Colonic mucosa (tissue), 4 donors: ENCODE data around the gene ZNF277. TPM values are rescaled to one million over a fixed set of nuclear protein-coding genes. Genes with fewer than 3 reads are reported as not detected.

Experiments used
- DNase-seq: peaks from one replicate; pipeline ENCODE4 v3.0.0-alpha.2; 2020
- H3K27ac ChIP-seq: fragments of 200-600 bp; one replicate; pipeline ENCODE4 v1.8.0; 2021
- H3K27me3 ChIP-seq: fragments of 200-600 bp; one replicate; pipeline ENCODE4 v1.8.0; 2021
- H3K36me3 ChIP-seq: fragments of 200-600 bp; one replicate; pipeline ENCODE4 v1.8.0; 2021
- H3K4me1 ChIP-seq: fragments of 200-600 bp; one replicate; pipeline ENCODE4 v1.8.0; 2021; ENCODE audit warnings: mild to moderate bottlenecking
- H3K4me3 ChIP-seq: fragments of 200-600 bp; one replicate; pipeline ENCODE4 v1.8.0; 2021
- H3K9ac ChIP-seq, 2 donors: one replicate each; pipeline ENCODE4 v1.7.0; 2013; ENCODE audit warnings: control low read depth in 2 of 2, low read depth in 2 of 2, low read length in 2 of 2
- H3K9me3 ChIP-seq: fragments of 200-600 bp; one replicate; pipeline ENCODE4 v1.8.0; 2021
- intact Hi-C: fragments of 100-400 bp; cut with DNase I; formaldehyde crosslinking; loops from one replicate; pipeline ENCODE4 v1.14.1; 2022
- total RNA-seq, 2 donors: library from RNA; stranded (reverse); fragmentation: NEBNext Ultra II Directional in 1 of 2; extraction: Animal tissue kit (Norgen Biotek cat#: 25700) in 1 of 2; gene quantifications; one replicate each; pipeline ENCODE4 v1.2.1, GENCODE V29; 2021
- TF ChIP-seq, protein P1 (sequence below): fragments of 200-600 bp; IDR thresholded peaks from one replicate; pipeline ENCODE4 v1.8.0; 2022; ENCODE audit warnings: antibody characterized with exemption, mild to moderate bottlenecking
- donor health status: healthy.
- donor health status: DM: no; HTN: no; CAD: no.
- donor health status: DM: no; HTN: no; CAD: no.

Gene ZNF277
- total RNA-seq, 2 donors from 2014 or later = 14.1 to 27.4 TPM

DNA sequence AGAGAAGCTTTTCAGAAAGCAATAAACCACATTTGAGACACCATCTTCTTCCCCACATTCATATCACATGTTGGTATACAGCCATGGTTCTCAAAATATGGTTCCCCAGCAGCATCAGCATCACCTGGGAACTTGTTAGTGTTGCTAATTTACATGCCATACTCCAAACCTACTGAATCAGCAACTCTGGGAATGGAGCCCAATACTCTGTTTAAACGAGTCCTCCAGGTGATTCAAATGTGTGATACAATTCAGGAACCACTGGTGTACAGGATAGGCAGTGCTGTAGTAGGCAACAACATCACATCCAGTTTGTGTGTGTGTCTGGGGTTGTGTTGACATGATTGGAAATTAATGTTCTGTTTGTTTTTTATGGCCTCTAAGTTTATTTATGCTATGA is 47.7 kb downstream of the ZNF277 start:
- intact Hi-C loops = no loop called here

DNA sequence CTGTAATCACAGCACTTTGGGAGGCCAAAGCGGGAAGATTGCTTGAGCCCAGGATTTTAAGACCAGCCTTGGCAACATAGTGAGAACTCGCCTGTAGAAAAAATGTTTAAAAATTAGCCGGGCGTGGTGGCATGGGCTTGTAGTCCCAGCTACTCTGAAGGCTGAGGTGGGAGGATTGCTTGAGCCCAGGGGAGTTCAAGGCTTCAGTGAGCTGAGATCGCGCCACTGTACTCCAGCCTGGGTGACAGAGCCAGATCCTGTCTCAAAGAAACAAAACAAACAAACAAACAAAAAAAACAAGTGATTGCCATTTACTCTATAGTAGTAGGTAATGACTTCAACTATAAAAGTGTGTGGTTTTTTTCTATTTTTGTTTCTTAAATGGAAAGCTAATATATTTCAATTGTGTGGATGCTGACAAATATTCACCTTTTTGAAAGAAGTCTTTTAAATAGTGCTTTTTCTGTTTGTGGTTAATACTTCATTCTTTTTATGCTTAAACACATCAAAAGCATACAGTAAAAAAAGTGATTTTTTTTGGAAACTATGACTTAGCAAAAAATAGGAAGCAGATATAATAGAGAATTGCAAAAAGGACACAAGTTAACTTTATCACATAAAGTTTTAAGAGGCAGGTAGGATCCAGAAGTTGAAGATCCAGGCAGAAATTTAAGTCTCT is 48.4 kb downstream of the ZNF277 start:
- DNase-seq = no peak
- Histone ChIP-seq H3K4me1 (no peaks in the 10 kb centered on the region), H3K36me3 (no peaks in the 10 kb centered on the region), H3K27ac (no peak overlapping the region), H3K9me3 (no peaks in the 10 kb centered on the region), H3K9ac (no peak overlapping the region), H3K27me3 (no peaks in the 10 kb centered on the region), H3K4me3 (no peak overlapping the region)
- TF ChIP-seq, protein P1, sequence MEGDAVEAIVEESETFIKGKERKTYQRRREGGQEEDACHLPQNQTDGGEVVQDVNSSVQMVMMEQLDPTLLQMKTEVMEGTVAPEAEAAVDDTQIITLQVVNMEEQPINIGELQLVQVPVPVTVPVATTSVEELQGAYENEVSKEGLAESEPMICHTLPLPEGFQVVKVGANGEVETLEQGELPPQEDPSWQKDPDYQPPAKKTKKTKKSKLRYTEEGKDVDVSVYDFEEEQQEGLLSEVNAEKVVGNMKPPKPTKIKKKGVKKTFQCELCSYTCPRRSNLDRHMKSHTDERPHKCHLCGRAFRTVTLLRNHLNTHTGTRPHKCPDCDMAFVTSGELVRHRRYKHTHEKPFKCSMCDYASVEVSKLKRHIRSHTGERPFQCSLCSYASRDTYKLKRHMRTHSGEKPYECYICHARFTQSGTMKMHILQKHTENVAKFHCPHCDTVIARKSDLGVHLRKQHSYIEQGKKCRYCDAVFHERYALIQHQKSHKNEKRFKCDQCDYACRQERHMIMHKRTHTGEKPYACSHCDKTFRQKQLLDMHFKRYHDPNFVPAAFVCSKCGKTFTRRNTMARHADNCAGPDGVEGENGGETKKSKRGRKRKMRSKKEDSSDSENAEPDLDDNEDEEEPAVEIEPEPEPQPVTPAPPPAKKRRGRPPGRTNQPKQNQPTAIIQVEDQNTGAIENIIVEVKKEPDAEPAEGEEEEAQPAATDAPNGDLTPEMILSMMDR = no peak
- intact Hi-C loops = no loop called here

More for the DNA sequence above, 47.7 kb downstream of the ZNF277 start:
- Histone ChIP-seq H3K9ac (no peak overlapping the region), H3K27me3 (no peaks in the 10 kb centered on the region), H3K4me3 (no peak overlapping the region), H3K4me1 (no peaks in the 10 kb centered on the region), H3K36me3 (no peaks in the 10 kb centered on the region), H3K27ac (no peak overlapping the region), H3K9me3 (no peaks in the 10 kb centered on the region)
- TF ChIP-seq, protein P1 = no peak
- no peak for DNase-seq

DNA sequence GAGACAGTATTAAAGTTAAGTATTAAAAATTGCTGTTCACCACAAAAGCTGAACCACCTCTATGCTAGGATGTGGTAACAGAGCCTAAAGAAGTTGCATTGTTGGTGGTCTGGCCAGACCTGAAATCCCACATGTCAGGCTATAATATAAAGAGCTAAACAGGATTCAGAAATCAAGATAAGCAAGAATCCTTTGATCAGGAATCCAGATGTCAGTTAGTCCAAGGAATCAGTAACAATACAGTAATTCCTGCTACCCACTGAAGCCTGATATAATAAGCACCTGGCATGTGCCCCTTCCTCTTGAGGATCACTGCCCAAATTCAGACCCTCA is 48.9 kb downstream of the ZNF277 start:
- no peaks in the 10 kb centered on the region for H3K9me3 ChIP-seq
- no peaks in the 10 kb centered on the region for H3K36me3 ChIP-seq
- no peak for DNase-seq
- no peaks in the 10 kb centered on the region for H3K27me3 ChIP-seq
- H3K4me1 ChIP-seq = no peaks in the 10 kb centered on the region
- no peak overlapping the region for H3K4me3 ChIP-seq
- TF ChIP-seq, protein P1 = no peak
- H3K27ac ChIP-seq = no peak overlapping the region
- intact Hi-C loops = no loop called here
- H3K9ac ChIP-seq = no peak overlapping the region

DNA sequence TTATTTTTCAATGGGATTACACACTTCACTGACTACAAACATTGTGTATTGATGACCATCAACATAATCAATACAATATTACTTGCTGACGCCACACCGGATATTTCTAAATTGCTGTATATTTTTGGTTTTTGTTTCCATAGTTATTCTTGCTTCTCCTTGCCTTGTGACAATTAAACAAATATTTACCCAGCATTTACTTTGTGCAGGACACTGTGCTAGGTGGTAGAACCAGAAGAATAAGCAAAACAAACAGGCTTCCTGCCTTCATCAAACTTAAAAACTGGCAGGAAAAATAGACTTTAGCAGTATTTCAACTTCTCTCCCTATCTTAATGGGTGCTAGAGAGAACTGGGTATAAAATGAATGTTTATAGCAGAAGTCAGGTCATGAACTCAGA is 50.6 kb downstream of the ZNF277 start:
- H3K27me3 ChIP-seq = no peaks in the 10 kb centered on the region
- no peak overlapping the region for H3K9ac ChIP-seq
- TF ChIP-seq, protein P1 = no peak
- H3K36me3 ChIP-seq = no peaks in the 10 kb centered on the region
- H3K27ac ChIP-seq = no peak overlapping the region
- intact Hi-C loops = no loop called here
- H3K9me3 ChIP-seq = no peaks in the 10 kb centered on the region
- DNase-seq = no peak
- no peaks in the 10 kb centered on the region for H3K4me1 ChIP-seq
- H3K4me3 ChIP-seq = no peak overlapping the region

DNA sequence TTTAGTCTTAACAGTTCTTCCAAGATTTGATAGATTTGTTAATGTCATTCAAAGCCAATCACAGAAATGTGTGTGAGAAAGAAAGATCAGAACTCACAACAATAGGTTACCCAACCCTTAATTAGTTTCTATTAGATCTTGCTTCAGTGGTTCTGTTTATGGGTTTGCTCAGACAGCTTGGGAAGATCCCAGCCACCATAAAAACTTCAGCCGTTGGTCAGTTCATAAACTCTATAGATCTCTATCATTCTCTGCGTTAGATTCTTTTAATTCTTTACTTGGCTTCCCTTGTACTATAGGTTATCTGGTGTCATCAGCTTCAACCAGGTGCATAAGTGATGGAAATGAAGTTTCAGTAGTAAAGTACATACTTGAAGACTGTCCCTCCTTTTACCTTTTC is 54.4 kb downstream of the ZNF277 start:
- no peaks in the 10 kb centered on the region for H3K27me3 ChIP-seq
- H3K4me1 ChIP-seq = no peaks in the 10 kb centered on the region
- TF ChIP-seq, protein P1 = no peak
- intact Hi-C loops = no loop called here
- no peak overlapping the region for H3K27ac ChIP-seq
- H3K9me3 ChIP-seq = no peaks in the 10 kb centered on the region
- H3K9ac ChIP-seq = no peak overlapping the region
- no peak for DNase-seq
- no peak overlapping the region for H3K4me3 ChIP-seq
- H3K36me3 ChIP-seq = no peaks in the 10 kb centered on the region
